Ovary (tissue), 3 donors: Measurements from ENCODE around the gene OTOP2.

ENCODE experiments used
- CTCF ChIP-seq, 3 donors: fragments of 450-650 bp in 2 of 3; fragments of 200-600 bp in 1 of 3; IDR thresholded peaks; one replicate each; pipeline versions ENCODE4 v1.5.1 to v1.8.0; 2016 to 2022; ENCODE audit warnings: antibody characterized with exemption in 3 of 3, mild to moderate bottlenecking in 1 of 3
- POLR2A ChIP-seq: fragments of 450-650 bp; IDR thresholded peaks from one replicate; pipeline ENCODE4 v1.6.1; 2017; ENCODE audit warnings: antibody characterized with exemption, mild to moderate bottlenecking, moderate library complexity
- donor health status: DM: no; HTN: no; CAD: no.

- TF ChIP-seq CTCF (IDR thresholded peaks at IDR 0.05) (no peak), POLR2A (no peak)
These were observed 7.2 kb upstream of the OTOP2 start for GRCh38 chr17:74916851-74917199.
